Activated naive CD4-positive, alpha-beta T cell treated with anti-CD3 and anti-CD28 coated beads, Interleukin-2, amount 10 ng/mL, durations not matched to agents 7 days and 5 days (primary cell): ENCODE results near the gene ZNF274.
"Not testable (repeated sequence)": the region's sequence is repeated elsewhere in the genome, so short reads cannot be mapped to it uniquely, and the experiment has no call there.

Experiments used
- CTCF ChIA-PET: fragments of 350-600 bp; sonication (Branson Sonifier 250); formaldehyde crosslinking; loops from one replicate; lab custom pipeline; 2021; ENCODE audit warnings: antibody characterized with exemption; lab: Charles Lee
- DNase-seq: peaks from one replicate; pipeline ENCODE4 v3.0.0-alpha.2; 2020
- H3K27ac Mint-ChIP-seq: one replicate; pipeline ENCODE4 v1.8.0; 2021; ENCODE audit warnings: mild to moderate bottlenecking, moderate library complexity, mixed read lengths
- H3K27me3 Mint-ChIP-seq: one replicate; pipeline ENCODE4 v1.8.0; 2021; ENCODE audit warnings: mild to moderate bottlenecking, mixed read lengths
- H3K36me3 Mint-ChIP-seq: one replicate; pipeline ENCODE4 v1.8.0; 2021; ENCODE audit warnings: mixed read lengths
- H3K4me1 Mint-ChIP-seq: one replicate; pipeline ENCODE4 v1.8.0; 2021; ENCODE audit warnings: mixed read lengths
- H3K4me3 Mint-ChIP-seq: one replicate; pipeline ENCODE4 v1.8.0; 2021; ENCODE audit warnings: mild to moderate bottlenecking, moderate library complexity, mixed read lengths
- H3K9me3 Mint-ChIP-seq: one replicate; pipeline ENCODE4 v1.8.0; 2021; ENCODE audit warnings: mixed read lengths

The ZNF274 gene

DNA sequence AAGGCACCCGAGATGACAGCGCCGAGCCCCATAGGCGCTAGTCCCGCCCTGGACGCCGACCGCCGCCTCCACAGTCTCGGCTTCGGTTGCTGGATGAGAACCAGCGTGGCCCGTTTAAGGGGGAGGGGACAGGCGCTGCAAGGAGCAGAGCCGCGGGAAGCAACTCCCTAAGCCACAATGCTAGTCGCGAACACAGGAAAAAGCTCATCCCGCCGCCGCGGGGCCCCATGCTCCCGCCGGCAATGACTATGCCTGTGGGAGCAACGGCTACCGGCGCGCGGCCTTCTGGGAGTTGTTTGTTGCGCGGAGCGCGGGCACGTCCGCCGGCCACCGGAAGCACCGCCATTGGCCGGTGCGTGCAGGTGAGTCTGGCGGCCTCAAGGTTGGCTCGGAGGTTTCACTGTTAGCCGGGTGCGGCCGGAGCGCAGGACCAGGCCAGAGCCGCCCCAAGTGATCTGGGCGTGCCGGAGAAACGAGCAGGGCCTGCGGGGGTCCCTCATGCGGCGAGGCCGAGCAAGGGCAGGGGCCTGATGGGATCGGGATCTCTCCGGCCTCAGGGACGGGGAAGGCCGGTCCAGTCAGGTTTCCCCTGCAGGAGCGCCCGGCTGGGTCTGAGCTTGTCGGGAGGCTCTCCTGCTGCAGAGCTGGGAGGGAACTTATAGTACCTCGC is 45.9 kb downstream of the ZNF274 start, which contains the start of gene ZNF544:
Gene ZNF544 (plus strand): TSS at position 330 of the 670 bp plus-strand sequence. CDS start 15,110 bp downstream, outside the sequence.
- peaks cover 40% of the 10 kb centered on the region for H3K9me3 Mint-ChIP-seq
- peak within 1 kb of the TSS; percentile 92 for H3K27ac Mint-ChIP-seq
- DNase-seq: peak; percentile 71
- H3K27me3 Mint-ChIP-seq: no peaks in the 10 kb centered on the region
- peak within 1 kb of the TSS; percentile 92 for H3K4me3 Mint-ChIP-seq
- CTCF ChIA-PET: interaction anchor here (0.7 to 2.4 kb wide), 4 partner anchors 10 to 201 kb away, joined by 4 to 8 read pairs (median 4); partner anchors contain the start of gene ZNF497
- peaks cover 36% of the 10 kb centered on the region for H3K4me1 Mint-ChIP-seq
- peaks cover 53% of the 10 kb centered on the region for H3K36me3 Mint-ChIP-seq

DNA sequence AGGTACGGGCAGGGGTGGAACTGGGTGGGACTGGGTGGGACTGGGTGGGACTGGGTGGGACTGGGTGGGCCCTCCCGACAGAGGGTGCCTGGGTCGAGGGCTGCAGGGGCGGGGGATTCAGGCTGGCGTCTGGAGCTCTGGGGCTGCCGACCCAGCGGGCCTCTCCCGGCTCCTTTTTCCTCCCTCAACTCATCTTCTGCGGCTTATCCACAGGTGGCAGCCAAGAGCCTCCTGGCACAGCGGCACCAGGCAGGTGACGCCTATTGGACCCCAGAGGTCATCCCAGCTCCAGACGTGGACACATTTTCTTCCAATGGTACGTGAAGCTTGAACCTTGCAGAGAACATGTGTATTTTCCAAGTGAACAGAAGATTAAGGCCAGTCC is 46.4 kb downstream of the ZNF274 start:
- peaks cover 58% of the 10 kb centered on the region for H3K36me3 Mint-ChIP-seq
- CTCF ChIA-PET: interaction anchor here (0.8 to 2.4 kb wide), 3 partner anchors 10 to 200 kb away, joined by 4 to 8 read pairs (median 5); no protein-coding TSS in a partner anchor
- peaks cover 44% of the 10 kb centered on the region for H3K9me3 Mint-ChIP-seq
- peak overlapping the region; percentile 92 for H3K27ac Mint-ChIP-seq
- H3K27me3 Mint-ChIP-seq: no peaks in the 10 kb centered on the region
- DNase-seq: peak; percentile 50
- peak overlapping the region; percentile 92 for H3K4me3 Mint-ChIP-seq
- H3K4me1 Mint-ChIP-seq: peaks cover 36% of the 10 kb centered on the region

DNA sequence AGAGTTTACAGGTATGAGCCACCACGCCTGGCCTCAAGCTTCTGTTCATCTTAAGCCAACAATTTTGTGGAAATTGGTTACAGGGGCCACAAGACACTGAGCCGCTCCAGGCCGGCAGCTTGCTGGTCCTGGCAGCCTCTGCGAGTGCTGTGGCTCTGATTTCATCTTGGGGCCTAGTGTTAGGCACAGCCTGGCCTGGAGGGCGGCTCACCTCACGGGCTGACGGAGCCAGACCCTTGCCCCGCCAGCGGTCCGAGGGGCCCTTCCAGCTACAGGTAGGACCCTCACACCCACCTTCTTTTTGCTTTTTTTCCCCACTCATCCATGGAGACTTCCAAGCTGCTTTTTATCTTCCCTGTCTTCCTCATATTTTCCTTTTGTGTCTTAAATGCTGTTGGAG is 54.5 kb downstream of the ZNF274 start:
- peaks cover 60% of the 10 kb centered on the region for H3K9me3 Mint-ChIP-seq
- no peaks in the 10 kb centered on the region for H3K4me1 Mint-ChIP-seq
- H3K4me3 Mint-ChIP-seq: no peak overlapping the region
- H3K27me3 Mint-ChIP-seq: no peaks in the 10 kb centered on the region
- DNase-seq: no peak
- CTCF ChIA-PET: interaction anchor here (1.1 kb wide), 1 partner anchor 16 kb away, joined by 3 read pairs; no protein-coding TSS in a partner anchor
- H3K27ac Mint-ChIP-seq: no peak overlapping the region
- H3K36me3 Mint-ChIP-seq: peaks cover 94% of the 10 kb centered on the region

DNA sequence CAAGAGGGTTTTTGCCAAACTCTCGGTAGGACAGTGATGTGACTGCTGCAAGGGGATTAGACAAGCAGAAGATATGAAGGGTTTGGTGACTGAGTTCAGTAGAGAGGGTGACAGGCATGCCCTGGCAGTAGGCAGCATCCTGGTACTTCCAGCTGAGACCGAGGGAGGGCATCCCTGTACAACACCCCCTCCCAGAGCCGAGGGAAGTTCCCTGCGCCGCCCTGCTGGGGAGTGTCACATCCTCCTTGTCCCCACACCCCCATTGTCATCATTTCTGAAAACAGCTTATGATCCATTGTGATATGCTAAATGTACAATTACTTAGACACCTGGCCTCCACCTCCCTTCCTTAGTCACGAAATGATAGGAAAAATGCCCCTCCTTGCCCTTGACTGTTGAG is 60.5 kb downstream of the ZNF274 start:
- Mint-ChIP-seq H3K36me3 (peaks cover 96% of the 10 kb centered on the region), H3K9me3 (peaks cover 56% of the 10 kb centered on the region), H3K4me3 (no peak overlapping the region), H3K27me3 (no peaks in the 10 kb centered on the region), H3K27ac (no peak overlapping the region), H3K4me1 (no peaks in the 10 kb centered on the region)
- DNase-seq: no peak
- CTCF ChIA-PET: no interaction called here

DNA sequence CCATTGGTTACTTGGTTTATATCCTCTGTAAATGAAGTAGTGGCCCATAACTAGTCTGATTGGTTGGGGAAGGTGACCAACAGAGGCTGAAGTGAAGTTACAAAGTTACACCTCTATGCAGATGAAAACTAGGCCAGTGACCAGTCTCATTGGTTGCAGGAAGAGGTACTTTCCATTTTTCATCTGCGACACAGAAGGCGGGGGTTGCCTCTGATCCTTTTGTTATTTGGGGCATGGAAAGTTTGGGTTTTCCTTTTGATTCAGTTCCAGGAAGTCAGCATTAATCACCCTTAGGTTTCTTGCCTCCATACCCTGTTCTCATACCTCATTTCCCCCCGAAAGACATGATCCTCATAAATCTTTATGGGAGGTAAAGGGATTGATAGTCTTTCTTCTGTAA is 66.0 kb downstream of the ZNF274 start:
- H3K4me3 Mint-ChIP-seq: no peak overlapping the region
- no peaks in the 10 kb centered on the region for H3K27me3 Mint-ChIP-seq
- H3K4me1 Mint-ChIP-seq: no peaks in the 10 kb centered on the region
- peak overlapping the region; percentile 59 for H3K27ac Mint-ChIP-seq
- CTCF ChIA-PET: no interaction called here
- peaks cover 63% of the 10 kb centered on the region for H3K9me3 Mint-ChIP-seq
- no peak for DNase-seq
- H3K36me3 Mint-ChIP-seq: peaks cover 98% of the 10 kb centered on the region

DNA sequence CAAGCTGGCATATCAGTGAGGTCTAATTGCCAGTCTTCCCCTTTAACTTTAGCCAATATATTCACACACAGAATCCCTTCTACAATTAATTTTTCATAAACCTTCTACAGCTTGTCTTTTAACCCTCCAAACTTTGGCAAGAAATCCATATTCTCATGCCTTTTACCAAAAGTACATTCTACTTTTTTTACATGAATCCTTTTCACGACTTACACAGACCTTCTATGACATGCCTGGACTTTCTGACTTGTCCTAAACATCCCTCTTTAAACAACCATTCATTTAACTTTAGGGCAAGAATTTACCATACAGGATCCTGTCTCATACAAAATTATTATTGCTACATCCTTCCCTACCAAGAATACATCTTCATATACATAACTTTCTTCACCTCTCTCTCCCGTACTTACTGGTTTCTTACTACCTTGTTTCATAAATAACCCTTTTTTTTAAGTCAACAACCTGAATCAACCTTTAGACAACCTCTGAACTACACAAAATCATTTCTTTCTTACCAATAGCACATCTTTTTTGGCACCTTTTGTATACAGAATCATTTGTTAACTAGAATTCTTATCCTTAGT is 69.3 kb downstream of the ZNF274 start:
- peaks cover 73% of the 10 kb centered on the region for H3K9me3 Mint-ChIP-seq

DNA sequence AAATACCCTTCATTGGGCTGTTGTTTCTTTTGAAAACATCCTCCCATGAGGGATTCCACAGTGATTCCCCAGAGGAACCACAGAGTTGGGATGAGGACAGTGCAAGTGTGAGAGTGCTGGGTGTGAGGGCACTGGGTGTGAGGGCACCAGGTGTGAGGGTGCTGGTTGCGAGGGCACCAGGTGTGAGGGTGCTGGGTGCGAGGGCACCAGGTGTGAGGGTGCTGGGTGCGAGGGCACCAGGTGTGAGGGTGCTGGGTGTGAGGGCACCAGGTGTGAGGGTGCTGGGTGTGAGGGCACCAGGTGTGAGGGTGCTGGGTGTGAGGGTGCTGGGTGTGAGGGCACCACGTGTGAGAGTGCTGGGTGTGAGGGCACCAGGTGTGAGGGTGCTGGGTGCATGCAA is 75.4 kb downstream of the ZNF274 start:
- H3K4me1 Mint-ChIP-seq, H3K27me3 Mint-ChIP-seq, H3K4me3 Mint-ChIP-seq, DNase-seq, CTCF ChIA-PET, H3K27ac Mint-ChIP-seq: not testable (repeated sequence)
- Mint-ChIP-seq H3K9me3 (peaks cover 86% of the 10 kb centered on the region), H3K36me3 (peaks cover 96% of the 10 kb centered on the region)

More for the DNA sequence above, 69.3 kb downstream of the ZNF274 start:
- no peak overlapping the region for H3K27ac Mint-ChIP-seq
- no peaks in the 10 kb centered on the region for H3K27me3 Mint-ChIP-seq
- H3K4me1 Mint-ChIP-seq: no peaks in the 10 kb centered on the region
- no peak for DNase-seq
- CTCF ChIA-PET: no interaction called here
- peaks cover 97% of the 10 kb centered on the region for H3K36me3 Mint-ChIP-seq
- no peak overlapping the region for H3K4me3 Mint-ChIP-seq

DNA sequence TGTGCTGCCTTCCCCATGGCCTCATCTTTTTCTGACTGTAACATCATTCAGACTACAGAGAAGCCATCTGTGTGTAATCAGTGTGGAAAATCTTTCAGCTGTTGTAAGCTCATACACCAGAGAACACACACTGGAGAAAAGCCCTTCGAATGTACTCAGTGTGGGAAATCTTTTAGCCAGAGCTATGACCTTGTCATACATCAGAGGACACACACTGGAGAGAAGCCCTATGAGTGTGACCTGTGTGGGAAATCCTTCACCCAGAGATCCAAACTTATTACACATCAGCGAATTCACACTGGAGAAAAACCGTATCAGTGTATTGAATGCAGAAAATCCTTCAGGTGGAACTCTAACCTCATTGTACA is 78.7 kb downstream of the ZNF274 start:
- Mint-ChIP-seq H3K27me3 (no peaks in the 10 kb centered on the region), H3K27ac (no peak overlapping the region), H3K36me3 (peaks cover 90% of the 10 kb centered on the region), H3K4me1 (no peaks in the 10 kb centered on the region), H3K9me3 (peaks cover 76% of the 10 kb centered on the region), H3K4me3 (no peak overlapping the region)
- CTCF ChIA-PET: no interaction called here
- DNase-seq: no peak

DNA sequence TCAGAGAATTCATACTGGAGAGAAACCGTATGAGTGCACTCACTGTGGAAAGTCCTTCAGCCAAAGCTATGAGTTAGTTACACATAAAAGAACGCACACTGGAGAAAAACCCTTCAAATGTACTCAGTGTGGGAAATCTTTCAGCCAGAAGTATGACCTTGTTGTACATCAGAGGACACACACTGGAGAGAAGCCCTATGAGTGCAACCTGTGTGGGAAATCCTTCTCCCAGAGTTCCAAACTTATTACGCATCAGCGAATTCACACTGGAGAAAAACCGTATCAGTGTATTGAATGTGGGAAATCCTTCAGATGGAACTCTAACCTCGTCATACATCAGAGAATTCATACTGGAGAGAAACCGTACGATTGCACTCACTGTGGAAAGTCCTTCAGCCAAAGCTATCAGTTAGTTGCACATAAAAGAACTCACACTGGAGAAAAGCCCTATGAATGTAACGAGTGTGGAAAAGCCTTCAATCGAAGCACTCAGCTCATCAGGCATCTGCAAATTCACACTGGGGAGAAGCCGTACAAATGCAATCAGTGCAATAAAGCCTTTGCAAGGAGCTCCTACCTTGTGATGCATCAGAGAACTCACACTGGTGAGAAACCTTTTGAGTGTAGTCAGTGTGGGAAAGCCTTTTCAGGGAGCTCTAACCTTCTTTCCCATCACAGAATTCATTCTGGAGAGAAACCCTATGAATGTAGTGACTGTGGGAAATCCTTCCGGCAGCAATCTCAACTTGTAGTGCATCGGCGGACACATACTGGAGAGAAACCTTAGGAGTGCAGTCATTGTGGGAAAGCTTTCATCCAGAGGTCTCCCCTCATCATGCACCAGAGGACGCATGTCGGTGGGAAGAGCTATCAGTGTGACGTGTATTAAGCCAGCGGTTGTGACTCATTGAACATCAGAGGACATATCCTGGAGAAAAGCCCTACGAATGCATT is 79.4 kb downstream of the ZNF274 start:
- Mint-ChIP-seq H3K36me3 (peaks cover 88% of the 10 kb centered on the region), H3K27ac (no peak overlapping the region), H3K9me3 (peaks cover 75% of the 10 kb centered on the region)

DNA sequence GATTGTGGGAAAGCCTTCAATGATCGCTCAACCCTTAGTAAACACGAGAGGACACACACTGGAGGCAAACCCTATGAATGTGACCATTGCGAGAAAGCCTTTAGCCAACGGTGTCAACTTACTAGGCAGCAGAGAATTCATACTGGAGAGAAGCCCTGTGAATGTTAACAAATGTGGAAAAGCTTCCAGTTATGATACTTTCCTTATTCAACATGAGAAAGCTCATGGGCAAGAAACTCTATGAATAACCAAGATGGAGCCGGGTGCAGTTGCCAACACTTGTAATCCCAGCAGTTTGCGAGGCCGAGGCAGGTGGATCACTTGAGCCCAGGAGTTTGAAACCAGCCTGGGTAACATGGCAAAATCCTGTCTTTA is 80.0 kb downstream of the ZNF274 start:
- Mint-ChIP-seq H3K36me3 (peaks cover 82% of the 10 kb centered on the region), H3K4me1 (no peaks in the 10 kb centered on the region), H3K9me3 (peaks cover 68% of the 10 kb centered on the region), H3K4me3 (no peak overlapping the region), H3K27ac (no peak overlapping the region), H3K27me3 (no peaks in the 10 kb centered on the region)
- CTCF ChIA-PET: no interaction called here
- DNase-seq: no peak

More for the DNA sequence above, 79.4 kb downstream of the ZNF274 start:
- H3K4me1 Mint-ChIP-seq: no peaks in the 10 kb centered on the region
- no peaks in the 10 kb centered on the region for H3K27me3 Mint-ChIP-seq
- DNase-seq: no peak
- no peak overlapping the region for H3K4me3 Mint-ChIP-seq
- CTCF ChIA-PET: no interaction called here
